Activated T-cell treated with anti-CD3 and anti-CD28 coated beads for 1 hour (primary cell): Measurements from ENCODE around the gene JUND.
"Not testable (repeated sequence)": the region's sequence is repeated elsewhere in the genome, so short reads cannot be mapped to it uniquely, and the experiment has no call there.

Experiments used
- DNase-seq: peaks from one replicate; pipeline ENCODE4 v3.0.0-alpha.2; 2020; ENCODE audit warnings: low read depth

Gene JUND

DNA sequence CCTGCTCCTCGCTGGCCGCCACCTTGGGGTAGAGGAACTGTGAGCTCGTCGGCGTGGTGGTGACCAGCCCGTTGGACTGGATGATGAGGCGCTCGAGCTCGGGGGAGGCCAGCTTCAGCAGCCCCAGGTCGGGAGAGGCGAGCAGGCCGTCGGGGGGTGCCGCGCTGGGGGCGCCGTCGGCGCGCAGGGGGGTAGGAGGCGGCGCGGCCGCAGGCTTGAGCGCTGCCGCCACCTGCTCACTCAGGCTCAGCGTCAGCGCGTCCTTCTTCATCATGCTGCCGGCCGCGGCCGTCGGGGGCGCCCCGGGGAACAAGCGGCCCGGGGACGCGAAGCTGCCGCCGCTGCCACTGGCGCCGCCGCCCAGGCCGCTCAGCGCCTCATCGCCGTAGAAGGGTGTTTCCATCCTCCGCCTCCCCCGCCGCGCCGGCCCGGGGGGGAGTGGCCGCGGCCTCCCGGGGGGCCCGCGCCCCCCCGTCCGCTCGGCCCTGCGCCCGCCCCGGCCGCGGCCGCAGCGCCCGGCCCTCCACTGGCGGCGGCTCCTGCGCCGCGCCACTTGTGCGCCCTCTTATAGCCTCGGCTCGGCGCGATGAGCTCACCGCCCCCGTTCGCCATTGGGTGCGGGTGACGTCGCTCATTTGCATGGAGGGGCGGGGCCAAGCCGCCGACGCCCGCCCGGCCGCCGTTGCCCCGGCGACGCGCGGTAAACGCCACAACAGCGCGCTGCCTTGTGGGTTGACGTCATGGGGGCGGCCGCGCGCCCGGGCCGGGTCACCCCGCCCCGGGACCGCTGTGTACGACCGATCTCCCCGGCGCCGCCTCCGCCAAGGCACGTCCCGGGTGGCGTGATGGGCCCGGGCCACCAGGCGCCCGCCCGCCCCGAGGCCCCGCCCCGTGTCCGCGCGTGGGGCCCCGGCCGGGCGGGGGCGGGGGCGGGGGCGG is at the start of gene JUND:
JUND (minus strand) TSS at position 541 of the 939 bp plus-strand sequence; CDS start at position 403, 138 bp downstream.
- peak; percentile 94 for DNase-seq

DNA sequence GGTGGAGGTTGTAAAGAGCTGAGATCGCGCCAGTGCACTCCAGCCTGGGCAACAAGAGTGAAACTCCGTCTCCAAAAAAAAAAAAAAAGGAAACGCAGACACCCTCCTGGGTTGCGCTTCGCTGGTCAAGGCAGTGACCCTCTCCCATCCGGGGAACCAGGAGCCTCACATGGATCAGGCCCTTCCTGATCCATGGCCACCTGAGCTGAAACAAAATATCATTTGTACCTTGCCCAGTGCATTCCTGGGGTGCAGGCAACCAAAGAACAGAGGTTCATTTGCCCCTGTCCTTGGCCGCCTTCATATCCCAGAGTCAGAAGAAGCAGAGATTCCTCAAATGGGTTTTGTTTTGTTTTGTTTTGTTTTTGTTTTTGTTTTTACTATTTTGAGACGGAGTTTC is 49.4 kb upstream of the JUND start:
- DNase-seq = no peak

DNA sequence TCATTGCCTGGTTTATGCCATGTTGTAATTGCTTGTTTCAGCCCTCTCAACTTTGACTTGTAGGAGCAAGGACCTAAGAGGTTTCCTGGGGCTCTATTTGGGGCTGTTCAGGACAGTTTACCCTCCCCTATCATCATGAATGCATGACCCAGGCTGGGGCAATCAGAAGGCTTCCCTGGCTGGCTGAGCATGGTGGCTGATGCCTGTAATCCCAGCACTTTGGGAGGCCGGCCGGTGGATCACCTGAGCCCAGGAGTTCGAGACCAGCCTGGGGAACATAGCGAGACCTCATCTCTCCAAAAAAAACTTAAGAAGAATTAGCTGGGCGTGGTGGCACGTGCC is 47.6 kb upstream of the JUND start:
- no peak for DNase-seq

DNA sequence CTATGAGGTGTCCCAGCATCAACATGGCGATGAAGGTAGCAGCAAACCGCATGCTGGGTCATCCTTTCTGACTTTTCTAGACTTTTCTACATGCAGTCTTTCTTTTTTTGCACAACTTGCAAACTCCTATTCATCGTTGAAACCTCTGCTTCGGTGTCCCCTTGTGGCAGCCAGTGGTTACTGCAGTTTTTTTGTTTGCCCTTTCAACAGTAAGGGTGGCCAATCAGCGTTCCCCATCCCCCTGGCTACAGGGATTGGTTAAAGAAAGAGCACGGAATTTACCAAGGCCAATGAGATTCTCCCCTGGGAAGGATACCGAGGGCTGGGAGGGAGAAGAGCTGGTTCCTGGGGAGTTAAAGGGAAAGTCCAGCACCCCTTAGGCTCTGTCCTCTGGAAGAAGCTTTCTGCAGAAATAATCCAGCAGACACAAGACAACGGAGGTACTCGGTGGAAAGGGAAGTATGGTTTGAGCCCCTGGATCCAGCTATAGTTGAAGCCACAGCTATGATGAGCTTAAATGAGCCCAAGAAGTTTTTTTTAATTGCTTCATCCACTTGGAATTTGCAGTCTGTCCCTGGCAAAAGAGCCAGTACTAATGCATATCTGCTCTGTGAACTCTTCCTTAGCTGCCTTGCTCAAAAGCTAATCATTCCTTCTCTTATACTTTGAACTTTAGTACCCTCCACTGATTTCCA is 47.1 kb upstream of the JUND start:
- DNase-seq = peak; percentile 71

DNA sequence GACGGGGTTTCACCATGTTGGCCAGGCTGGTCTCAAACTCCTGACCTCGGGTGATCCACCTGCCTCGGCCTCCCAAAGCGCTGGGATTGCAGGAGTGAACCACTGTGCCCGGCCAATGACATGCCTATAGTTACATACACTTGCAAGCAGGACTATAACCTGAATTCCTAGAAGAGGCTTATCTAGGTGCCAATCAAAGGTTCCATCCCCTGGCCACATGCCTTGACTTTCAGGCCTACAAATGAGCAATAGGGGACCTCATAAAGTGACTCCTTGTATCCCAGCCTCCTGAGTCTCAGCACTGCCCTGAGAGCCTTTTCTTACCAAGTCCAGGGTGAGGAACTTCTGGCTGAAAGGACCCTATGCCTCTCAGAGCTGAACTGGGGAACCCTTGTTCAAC is 45.4 kb upstream of the JUND start:
- no peak for DNase-seq

DNA sequence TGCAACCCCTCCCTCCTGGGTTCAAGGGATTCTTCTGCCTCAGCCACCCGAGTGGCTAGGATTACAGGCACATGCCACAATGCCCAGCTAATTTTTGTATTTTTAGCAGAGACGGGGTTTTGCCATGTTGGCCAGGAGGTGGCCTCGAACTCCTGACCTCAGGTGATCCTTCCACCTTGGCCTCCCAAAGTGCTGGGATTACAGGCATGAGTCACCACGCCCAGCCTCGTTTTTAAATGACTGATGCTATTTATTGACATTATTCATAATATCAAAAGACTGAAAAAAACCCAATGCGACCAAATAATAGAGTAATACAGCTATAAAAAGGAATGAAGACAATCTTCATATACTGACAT is 42.9 kb upstream of the JUND start:
- DNase-seq = not testable (repeated sequence)

DNA sequence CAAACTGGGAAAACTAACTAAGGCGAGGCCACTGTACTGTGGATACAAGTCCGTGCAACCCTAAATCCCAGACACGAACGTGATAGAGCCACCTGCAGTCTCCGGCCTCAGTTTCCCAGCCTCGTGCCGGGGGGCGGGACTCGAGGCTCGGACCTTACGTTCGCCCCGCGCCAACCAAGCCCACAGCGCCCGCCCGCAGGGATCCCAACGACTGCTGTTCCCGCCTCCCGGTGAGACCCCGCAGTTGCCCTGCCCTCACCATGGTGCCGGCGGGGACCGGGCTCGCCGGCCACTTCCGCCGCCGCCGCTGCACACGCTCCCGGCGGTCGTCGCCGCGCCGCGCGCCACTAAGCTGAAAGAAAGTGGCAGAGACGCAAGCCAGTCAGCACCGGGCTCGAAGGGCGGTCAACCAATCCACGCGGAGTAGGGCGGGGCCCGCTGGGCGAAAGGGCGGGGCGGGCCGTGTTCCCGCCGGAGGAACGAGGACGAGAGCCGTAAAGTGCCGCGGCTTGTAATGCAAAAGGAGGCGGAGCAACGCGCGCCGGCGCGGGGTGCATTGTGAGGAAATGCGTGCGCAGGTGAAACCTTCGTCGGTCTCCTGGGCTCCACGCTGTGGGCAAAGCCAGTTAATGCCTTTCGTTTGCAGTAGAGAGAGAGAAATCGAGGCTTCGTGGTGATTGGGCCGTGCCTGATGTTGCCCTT is 41.5 kb upstream of the JUND start, which contains the start of gene LSM4:
LSM4 (minus strand) TSS at position 318 of the 702 bp plus-strand sequence; CDS start at position 262, 56 bp downstream.
- DNase-seq = peak; percentile 99

DNA sequence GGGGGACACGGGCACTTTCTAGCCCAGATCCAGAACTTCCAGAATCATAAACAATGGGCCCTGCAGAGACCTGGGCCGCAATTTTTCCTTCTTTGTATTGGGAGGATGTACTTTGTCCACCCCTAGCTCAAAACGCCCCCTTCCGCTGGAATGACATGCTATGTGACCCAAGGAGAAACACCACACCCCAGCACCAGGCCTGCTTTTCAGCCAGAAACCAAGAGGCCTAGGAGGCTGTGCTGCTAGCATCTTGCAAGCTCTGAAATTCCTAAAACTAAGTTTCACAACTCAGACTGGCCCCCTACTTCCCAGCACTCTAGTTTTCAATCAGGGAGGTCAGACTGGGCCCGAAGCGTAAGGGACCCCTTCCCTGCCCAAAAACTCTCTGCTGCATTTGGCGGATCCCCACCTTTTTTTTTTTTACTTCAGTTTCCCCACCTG is 40.9 kb upstream of the JUND start:
- no peak for DNase-seq

DNA sequence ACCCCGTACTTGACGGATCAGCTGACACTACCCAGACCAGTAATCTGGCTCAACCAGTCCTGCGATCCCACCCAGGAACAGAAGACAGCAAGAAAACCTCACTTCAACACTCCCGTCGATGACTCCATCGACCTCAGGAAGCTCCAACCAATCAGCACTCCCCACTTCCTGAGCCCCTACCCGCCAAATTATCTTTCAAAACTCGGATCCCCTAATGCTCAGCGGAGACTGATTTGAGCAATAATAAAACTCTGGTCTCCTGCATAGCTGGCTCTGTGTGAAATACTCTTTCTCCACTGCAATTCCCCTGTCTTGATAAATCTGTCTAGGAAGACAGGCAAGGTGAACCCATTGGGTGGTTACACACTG is 40.3 kb upstream of the JUND start:
- DNase-seq = no peak

DNA sequence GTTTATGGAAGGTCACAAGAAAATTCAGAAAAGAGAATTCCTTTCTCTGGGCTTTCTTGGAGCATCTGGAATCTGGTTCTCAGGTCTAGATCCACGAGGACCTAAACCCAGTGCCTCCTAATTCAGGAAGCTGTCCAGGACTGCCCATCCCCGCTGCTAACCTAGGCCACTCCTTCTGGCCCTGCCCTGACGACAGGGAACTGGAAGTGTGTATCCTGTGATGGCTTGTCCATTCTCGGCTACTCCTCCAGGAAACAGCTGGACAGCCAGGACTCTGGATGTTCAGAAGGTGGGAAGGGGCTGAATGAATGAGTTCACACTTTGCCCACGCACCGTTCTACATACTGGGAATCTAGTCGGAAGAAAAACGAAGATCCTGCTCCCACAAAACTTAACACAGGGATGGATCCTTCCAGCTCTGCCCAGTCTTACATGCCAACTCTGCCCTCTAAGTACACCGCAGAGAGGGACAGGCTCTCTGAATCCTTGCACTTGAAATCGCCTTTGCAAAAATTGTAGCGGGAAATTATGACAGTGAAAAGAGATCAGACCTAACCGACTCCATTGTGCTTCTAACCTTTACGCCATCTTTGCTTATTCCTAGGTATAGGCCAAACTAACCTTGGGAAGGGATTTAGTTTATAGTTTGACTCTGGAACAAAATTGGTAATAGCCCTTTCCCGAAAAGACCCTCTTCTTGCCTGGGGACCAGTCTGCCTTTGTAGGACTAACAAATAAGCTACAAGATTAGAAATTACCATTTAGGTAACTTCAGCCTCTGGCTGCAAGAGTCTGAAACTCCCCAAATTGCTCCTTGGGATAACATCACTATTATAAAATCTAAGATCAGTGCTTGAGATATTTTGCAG is 39.7 kb upstream of the JUND start:
- DNase-seq = no peak

DNA sequence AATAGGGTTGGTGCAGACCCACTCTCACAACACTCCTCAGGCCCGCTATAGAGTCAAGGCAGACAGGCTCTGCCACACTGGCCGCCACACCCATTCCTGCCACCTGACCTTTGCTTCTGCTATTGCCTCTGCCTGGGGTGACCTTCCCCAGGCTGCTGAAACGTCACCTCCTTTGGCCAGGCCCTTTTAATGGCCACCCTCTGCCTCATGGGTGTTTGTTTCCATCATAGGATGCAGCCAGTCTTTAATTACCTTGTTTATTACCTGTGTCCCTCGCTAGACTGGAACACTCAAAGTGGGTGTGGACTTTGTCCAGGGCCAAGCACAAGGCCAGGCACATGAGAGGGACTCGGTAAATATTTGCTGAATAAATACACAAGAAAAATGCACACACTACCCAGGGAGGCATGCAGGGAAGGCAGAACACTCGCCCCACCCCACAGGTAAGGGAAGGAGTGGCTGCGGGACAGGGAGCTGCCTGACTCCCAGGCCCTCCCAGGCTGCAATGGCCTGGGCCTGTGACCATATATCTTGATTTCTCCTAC is 38.2 kb upstream of the JUND start:
- no peak for DNase-seq

DNA sequence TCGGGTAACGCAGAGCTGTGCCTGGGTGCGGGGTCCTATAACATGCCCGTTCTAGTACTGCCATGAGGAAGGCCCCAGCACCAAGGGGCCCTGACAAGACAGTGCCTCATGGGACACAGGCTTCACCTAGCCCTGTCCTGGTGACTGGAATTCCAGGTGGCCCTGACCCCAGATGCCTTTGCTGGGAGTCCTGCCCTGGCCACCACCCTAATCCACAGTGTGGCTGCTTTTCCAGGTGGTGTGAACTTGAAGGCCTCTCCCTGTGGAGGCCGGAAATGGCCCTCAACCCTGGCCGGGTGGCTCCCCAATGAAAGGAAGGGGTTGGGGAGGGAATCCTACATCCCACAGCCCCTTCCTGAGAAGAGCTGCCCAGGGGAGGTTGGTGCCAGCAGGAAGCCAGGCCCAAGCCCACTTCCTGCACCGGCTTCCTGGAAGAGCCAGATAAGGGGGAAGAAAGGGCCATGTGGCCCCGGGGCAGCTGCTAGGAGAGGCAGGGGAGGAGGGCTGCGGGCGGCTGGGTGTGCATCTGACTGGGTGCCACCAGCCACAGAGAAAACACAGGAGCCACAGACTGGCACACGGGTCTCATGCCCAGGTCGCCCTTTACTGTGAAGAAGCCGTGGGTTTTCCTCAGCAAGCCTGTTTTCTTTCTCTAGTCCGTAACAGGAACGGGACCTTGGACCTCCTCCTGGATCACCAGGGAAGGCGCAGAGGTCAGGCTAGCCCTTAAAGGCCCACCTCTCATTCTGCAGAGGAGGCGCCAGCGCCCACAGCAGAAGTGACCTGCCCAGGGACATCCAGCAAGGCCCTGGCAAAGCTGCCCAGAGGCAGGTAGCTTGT is 36.8 kb upstream of the JUND start:
- DNase-seq = peak; percentile 43

DNA sequence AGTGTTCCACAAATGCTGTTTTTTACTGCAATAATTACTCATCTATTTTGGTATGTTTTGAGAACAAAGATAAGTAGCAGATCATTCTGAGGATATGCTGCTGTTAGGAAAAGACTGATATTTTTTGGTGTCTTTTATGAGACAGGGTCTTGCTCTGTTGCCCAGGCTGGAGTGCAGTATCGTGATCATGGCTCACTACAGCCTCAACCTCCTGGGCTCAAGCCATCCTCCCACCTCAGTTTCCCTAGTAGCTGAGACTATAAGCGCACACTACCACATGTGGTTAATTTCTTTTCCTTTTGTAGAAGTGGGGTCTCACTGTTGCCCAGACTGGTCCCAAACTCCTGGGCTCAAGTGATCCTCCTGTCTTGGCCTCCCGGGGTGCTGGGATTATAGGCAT is 32.0 kb upstream of the JUND start:
- no peak for DNase-seq

DNA sequence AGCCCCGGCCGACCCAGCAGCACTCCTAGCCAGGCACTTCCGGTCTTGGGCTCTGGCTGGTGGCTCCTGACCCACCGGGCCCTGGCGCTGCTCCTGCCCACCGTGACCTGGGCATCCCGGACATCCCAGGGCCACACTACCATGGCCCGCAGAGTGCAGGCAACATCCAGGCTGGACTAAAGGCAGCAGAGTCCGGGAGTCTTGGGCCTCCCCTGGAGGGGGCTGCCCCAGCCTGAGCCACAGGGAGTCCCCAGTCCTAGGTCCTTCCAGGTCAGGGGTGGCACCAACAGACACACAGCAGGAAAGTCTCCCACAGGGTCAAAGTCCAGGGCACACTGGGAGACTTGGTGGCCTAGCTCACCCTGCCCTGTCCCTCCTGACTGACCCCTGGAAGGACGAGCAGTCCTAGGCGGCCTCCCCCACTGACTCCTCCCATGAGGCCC is 30.7 kb upstream of the JUND start:
- DNase-seq = no peak

DNA sequence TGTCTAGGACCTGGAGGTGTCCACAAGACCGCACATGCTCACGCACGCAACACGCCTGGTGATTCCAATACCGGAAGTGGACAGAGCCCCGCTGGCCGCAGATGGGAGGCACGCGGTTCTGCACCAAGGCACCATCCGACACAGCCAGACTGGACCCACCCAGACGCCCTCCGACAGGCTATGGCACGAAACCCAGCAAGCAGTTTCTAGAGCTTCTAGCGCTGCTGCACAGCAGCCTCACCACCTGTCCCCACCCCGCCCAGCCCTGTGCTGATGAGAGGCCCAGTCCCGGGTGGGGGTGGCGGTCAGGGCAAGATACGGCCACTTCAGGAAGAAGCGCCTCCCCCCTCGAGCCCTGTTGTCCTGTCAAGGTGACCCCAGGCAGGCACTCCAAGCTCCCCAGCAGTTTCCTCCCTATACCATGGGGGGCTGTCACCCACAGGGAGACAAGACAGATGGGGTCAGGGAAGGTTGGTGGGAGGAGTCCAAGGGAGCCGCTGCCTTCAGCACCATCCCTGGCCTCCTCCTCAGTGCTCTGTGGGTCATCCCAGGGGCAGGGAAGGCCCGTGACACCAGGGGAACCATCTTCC is 30.2 kb upstream of the JUND start:
- no peak for DNase-seq

DNA sequence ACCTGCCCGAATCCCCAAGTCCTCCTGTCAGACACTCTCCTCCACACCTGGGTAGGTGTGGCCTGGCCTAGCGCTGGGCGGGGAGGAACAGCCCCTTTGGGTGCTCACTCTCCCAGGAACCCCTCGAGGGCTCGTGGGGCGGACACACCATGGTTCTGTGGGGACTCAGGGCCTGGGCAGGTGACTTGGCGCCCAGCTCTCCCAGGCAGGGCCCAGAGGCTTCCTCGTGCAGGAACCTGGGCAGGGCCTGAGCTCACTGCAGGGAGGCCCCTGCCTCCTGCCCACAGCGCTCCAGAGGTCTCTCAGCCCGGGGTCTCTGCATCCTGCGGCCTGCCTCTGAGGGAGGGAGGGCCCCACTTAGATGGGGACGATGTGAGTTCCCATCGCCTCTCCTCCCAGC is 29.5 kb upstream of the JUND start:
- DNase-seq = no peak

DNA sequence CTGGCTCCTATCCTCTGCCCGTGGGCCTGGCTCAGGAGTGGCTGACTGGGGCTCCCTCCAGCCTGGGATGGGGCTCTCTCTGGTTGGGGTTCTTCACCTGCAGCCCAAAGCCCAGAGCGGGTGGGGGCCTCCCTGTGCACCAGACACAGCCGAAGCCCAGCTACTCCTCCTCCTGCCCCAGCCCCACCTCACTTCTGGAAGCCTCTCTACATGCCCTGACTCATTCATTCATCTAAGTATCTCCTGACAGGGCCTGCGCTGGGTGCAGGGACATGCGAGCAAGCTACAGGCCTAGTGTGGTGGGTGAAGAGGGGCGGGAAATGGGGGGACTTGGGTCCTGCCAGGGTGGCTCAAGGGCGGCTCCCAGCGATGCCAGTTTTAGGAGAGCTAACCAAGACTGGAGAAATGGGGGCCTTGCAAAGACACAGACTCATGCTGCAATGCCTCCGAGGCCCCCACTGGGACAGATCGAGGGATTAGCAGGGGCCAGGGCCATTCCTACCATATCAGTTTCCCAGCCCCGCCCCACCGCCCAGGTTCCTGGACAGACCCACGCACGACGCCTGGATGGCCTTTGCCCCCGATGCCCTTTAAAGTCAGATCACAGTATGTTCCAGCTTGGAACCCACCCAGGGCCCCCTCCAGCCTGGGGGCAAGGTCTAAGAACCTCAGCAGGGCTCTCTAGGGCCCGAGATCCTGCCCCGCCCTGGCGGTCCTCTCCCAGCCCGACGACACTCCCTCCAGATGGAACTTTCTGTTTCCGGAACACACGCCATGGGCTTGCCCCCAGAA is 28.9 kb upstream of the JUND start:
- DNase-seq = no peak

DNA sequence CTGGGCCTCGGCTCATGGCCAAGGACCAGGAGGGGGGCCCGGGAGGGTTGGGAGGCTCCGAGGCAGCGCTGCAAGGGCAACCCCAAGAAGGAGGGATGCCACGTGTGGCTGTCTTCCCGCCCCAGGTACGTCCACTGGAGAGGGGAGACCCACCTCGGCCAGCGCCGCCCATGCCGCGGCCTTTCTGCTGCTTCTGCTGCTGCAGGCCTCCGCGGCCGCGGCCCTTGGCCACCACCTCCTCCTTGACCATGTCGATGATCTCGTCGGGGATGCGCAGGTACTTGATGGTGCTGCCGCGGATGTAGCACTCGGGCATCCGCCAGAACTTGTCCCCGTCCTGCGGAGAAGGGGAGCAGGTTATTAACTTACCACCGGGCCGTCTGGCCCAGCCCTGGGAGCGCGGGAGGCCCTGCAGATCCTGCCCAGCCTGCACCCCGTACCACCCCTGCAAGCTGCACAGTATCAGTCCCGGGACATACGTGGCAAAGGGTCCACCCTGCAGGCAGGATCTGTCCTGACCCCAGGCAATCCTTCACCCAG is 28.2 kb upstream of the JUND start:
- DNase-seq = no peak

DNA sequence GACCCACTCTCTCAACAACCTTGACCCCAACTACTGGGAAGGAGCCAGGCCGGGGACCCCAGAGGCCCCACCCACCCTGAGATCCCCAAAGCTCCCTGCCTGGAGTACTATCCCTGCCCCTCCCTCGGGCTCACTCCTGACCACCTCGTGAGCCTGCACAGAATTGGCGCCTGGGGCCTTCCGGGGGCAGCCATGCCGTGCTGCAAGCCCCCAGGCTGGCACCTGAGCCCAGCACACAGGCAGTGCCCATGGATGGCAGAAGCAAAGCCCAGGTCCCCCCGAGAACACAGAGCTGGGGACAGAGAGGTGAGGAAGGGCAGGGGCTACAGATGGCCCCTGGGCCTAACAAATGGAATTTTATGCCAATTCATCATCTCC is 27.5 kb upstream of the JUND start:
- no peak for DNase-seq
